IPS-18a (cell line): ENCODE results near the gene ESX1.
"Not testable (repeated sequence)": the region's sequence is repeated elsewhere in the genome, so short reads cannot be mapped to it uniquely, and the experiment has no call there.

ENCODE experiments used
- H3K27ac ChIP-seq: one replicate; pipeline ENCODE4 v1.5.1; 2013; ENCODE audit warnings: low read length
- H3K27me3 ChIP-seq: one replicate; pipeline ENCODE4 v1.6.1; 2013; ENCODE audit warnings: mild to moderate bottlenecking, low read length; ENCODE audit not compliant: control insufficient read depth, insufficient read depth
- H3K36me3 ChIP-seq: one replicate; pipeline ENCODE4 v1.6.1; 2013; ENCODE audit warnings: low read depth, low read length; ENCODE audit not compliant: control insufficient read depth
- H3K4me1 ChIP-seq: one replicate; pipeline ENCODE4 v1.6.1; 2013; ENCODE audit warnings: low read depth, low read length; ENCODE audit not compliant: control insufficient read depth
- H3K4me3 ChIP-seq: one replicate; pipeline ENCODE4 v1.5.1; 2013; ENCODE audit warnings: low read length
- H3K9ac ChIP-seq: one replicate; pipeline ENCODE4 v1.6.1; 2013; ENCODE audit warnings: mild to moderate bottlenecking, low read length, moderate library complexity
- H3K9me3 ChIP-seq: one replicate; pipeline ENCODE4 v1.6.1; 2013; ENCODE audit warnings: low read depth, low read length; ENCODE audit not compliant: control insufficient read depth

ESX1 gene

DNA sequence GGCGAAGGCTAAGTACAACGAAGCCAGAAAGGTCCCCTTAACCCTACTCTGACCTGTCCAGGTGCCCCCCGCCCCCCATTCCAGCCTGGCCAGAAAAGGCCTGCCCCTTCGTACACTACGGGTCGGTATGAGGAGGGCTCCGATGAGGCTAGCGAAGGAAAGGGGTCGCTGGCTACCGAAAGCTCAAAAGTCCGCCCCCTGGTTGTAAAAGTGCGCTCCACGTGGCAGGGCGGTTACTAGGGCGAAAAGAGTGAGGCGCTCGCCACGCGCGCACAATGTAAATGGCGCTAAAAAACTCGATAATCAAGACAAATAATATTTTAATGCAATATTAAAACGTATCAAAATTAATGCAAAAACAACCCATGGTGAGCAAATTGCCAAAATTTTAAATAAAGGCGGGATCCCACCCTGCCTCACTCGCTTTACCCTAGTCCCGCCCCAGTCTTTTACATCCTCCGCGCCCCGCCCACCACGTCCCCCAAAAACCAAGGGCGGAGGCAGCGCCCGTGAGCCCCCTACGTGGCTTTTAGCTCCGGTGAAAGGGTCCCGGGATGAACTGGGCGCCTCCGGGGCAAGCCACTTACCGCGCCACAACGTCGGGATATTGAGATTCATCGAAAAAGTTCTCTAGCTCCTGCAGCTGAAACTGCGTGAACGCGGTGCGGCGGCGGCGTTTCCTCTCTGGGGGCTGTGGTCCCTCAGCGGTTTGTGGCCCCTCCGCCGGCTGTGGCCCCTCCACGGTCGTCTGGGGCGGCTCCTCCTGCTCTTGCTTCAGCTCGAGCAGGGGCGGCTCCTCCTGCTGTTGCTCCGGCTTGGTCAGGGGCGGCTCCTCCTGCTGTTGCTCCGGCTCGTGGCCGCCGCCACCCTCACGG lies 929 bp downstream of the ESX1 start:
- no peak overlapping the region for H3K9ac ChIP-seq
- peak overlapping the region; percentile 53 for H3K4me3 ChIP-seq
- H3K36me3 ChIP-seq = no peaks in the 10 kb centered on the region
- no peak overlapping the region for H3K27ac ChIP-seq
- peaks cover 4% of the 10 kb centered on the region for H3K4me1 ChIP-seq
- peaks cover 98% of the 10 kb centered on the region for H3K27me3 ChIP-seq
- H3K9me3 ChIP-seq = no peaks in the 10 kb centered on the region

DNA sequence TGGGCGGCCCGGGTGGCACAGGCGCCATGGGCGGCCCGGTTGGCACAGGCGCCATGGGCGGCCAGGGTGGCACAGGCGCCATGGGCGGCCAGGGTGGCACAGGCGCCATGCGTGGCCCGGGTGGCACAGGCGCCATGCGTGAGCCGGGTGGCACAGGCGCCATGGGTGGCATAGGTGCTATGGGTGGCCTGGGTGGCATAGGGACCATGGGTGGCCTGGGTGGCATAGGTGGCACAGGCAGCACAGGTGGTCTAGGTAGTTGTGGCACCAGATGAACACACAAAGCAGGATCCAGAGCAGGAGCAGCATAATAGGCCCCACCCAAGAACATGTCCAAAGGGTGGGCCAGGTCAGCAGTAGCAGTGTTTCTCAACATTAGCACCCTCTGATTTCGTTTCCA lies 4.3 kb downstream of the ESX1 start:
- Histone ChIP-seq H3K9me3 (no peaks in the 10 kb centered on the region), H3K9ac (no peak overlapping the region), H3K27ac (no peak overlapping the region), H3K4me1 (no peaks in the 10 kb centered on the region), H3K27me3 (peaks cover 98% of the 10 kb centered on the region), H3K36me3 (no peaks in the 10 kb centered on the region), H3K4me3 (no peak overlapping the region)

DNA sequence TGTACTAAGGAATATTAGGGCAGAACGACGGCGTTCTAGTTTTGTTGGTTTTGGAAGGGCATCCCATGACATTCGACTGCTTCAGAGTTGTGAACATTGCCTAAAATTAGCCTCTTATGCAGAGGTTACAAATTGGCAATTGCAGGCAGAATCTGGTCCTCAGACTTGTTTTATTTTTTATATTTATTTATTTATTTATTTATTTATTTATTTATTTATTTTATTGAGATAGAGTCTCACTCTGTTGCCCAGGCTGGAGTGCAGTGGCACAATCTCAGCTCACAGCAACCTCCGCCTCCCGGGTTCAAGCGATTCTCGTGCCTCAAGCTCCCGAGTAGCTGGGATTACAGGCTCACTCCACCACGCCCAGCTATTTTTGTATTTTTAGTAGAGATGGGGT lies 24.7 kb downstream of the ESX1 start:
- not testable (repeated sequence) for H3K9me3 ChIP-seq, H3K9ac ChIP-seq, H3K27ac ChIP-seq, H3K36me3 ChIP-seq, H3K4me3 ChIP-seq, H3K27me3 ChIP-seq, H3K4me1 ChIP-seq

DNA sequence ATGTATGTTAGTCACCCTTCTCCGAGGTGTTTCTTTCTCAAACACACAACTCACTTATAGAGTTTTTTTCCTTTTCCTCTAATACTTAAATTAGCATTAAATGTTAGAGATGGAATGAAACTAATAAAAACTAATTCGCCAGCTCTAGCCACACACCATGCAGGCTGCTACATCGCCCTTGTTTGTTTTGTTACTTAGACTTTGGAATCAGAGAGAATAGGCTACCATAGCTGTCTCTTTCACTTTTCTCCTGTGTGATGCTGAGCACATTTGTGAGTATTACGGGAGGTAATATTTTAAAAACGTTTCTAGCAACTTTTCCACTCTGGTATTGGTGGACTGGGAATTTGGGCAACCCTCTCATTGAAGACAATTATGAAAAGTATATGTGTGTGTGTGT lies 43.5 kb downstream of the ESX1 start:
- H3K4me3 ChIP-seq = no peak overlapping the region
- no peak overlapping the region for H3K27ac ChIP-seq
- H3K9me3 ChIP-seq = no peaks in the 10 kb centered on the region
- H3K27me3 ChIP-seq = no peaks in the 10 kb centered on the region
- no peaks in the 10 kb centered on the region for H3K4me1 ChIP-seq
- H3K9ac ChIP-seq = no peak overlapping the region
- no peaks in the 10 kb centered on the region for H3K36me3 ChIP-seq

DNA sequence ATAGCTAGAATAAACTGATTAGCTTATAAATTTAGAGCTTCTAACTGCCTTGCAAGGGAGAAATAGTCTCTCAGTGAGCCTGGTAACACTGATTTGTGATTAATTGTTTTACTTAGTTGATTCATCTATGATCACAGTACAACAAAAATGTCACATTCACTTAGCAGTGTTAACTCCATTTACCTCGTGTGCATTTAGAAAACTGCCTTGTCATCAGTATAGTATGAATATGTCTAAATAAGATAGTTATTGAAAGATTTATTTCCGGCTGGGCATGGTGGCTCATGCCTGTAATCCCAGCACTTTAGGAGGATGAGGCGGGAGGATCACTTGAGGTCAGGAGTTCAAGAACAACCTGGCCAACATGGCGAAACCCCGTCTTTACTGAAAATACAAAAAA lies 49.2 kb downstream of the ESX1 start:
- H3K36me3 ChIP-seq = no peaks in the 10 kb centered on the region
- no peak overlapping the region for H3K27ac ChIP-seq
- no peaks in the 10 kb centered on the region for H3K9me3 ChIP-seq
- H3K4me1 ChIP-seq = no peaks in the 10 kb centered on the region
- no peak overlapping the region for H3K4me3 ChIP-seq
- no peaks in the 10 kb centered on the region for H3K27me3 ChIP-seq
- H3K9ac ChIP-seq = no peak overlapping the region
